ENCODE measurements around the gene NADSYN1. TPM values are rescaled to one million over a fixed set of nuclear protein-coding genes. Genes with fewer than 3 reads are reported as not detected.
"Not testable (repeated sequence)": the region's sequence is repeated elsewhere in the genome, so short reads cannot be mapped to it uniquely, and the experiment has no call there.

Gene NADSYN1
- total RNA-seq, 1 donor from 2014 or later, result 20.0 TPM

- no peak for DNase-seq (ENCODE audit: low spot score in 2 of 2)
Measured at GRCh38 chr11:71507102-71507501, 54.1 kb downstream of the NADSYN1 start.

GRCh38 chr11:71518506-71519471 is 65.8 kb downstream of the NADSYN1 start:
- no peak for FAIRE-seq

More at GRCh38 chr11:71507102-71507501, 54.1 kb downstream of the NADSYN1 start:
- FAIRE-seq, result no peak

GRCh38 chr11:71519546-71519945 is 66.5 kb downstream of the NADSYN1 start:
- FAIRE-seq (no peak), DNase-seq (ENCODE audit: low spot score in 2 of 2) (no peak)

More at GRCh38 chr11:71518506-71519471, 65.8 kb downstream of the NADSYN1 start:
- DNase-seq (ENCODE audit: low spot score in 2 of 2), result no peak

GRCh38 chr11:71525188-71525937 is 72.4 kb downstream of the NADSYN1 start:
- no peak for DNase-seq (ENCODE audit: low spot score in 2 of 2)
- FAIRE-seq, result no peak

GRCh38 chr11:71525938-71526495 is 73.0 kb downstream of the NADSYN1 start:
- FAIRE-seq (no peak), DNase-seq (ENCODE audit: low spot score in 2 of 2) (no peak)

- not testable (repeated sequence) for DNase-seq (ENCODE audit: low spot score in 2 of 2); FAIRE-seq
Measured at GRCh38 chr11:71526796-71527575, 74.0 kb downstream of the NADSYN1 start, which contains the start of gene KRTAP5-7. Gene KRTAP5-7 (plus strand): TSS chr11:71527267. CDS start chr11:71527301, 34 bp downstream.

- DNase-seq (ENCODE audit: low spot score in 2 of 2) (no peak), FAIRE-seq (no peak)
Measured at GRCh38 chr11:71527576-71528210, 74.7 kb downstream of the NADSYN1 start.

- FAIRE-seq (no peak), DNase-seq (ENCODE audit: low spot score in 2 of 2) (no peak)
Measured at GRCh38 chr11:71530602-71531001, 77.6 kb downstream of the NADSYN1 start.

- no peak for FAIRE-seq
- no peak for DNase-seq (ENCODE audit: low spot score in 2 of 2)
Measured at GRCh38 chr11:71532036-71532610, 79.1 kb downstream of the NADSYN1 start.

- not testable (repeated sequence) for DNase-seq (ENCODE audit: low spot score in 2 of 2); FAIRE-seq
Measured at GRCh38 chr11:71534711-71535608, 82.0 kb downstream of the NADSYN1 start.

- DNase-seq (ENCODE audit: low spot score in 2 of 2) (no peak), FAIRE-seq (no peak)
Measured at GRCh38 chr11:71535825-71536224, 82.8 kb downstream of the NADSYN1 start.

GRCh38 chr11:71537537-71537936 is 84.5 kb downstream of the NADSYN1 start:
- DNase-seq (ENCODE audit: low spot score in 2 of 2), result no peak
- no peak for FAIRE-seq

- not testable (repeated sequence) for FAIRE-seq; DNase-seq (ENCODE audit: low spot score in 2 of 2)
Measured at GRCh38 chr11:71537977-71538665, 85.1 kb downstream of the NADSYN1 start, which contains the start of gene KRTAP5-8. Gene KRTAP5-8 (plus strand): TSS chr11:71538025. CDS start chr11:71538056, 31 bp downstream.

GRCh38 chr11:71538666-71538990 is 85.6 kb downstream of the NADSYN1 start:
- FAIRE-seq (no peak), DNase-seq (ENCODE audit: low spot score in 2 of 2) (no peak)

GRCh38 chr11:71539017-71539416 is 86.0 kb downstream of the NADSYN1 start:
- no peak for FAIRE-seq
- no peak for DNase-seq (ENCODE audit: low spot score in 2 of 2)

GRCh38 chr11:71539971-71540370 is 87.0 kb downstream of the NADSYN1 start:
- not testable (repeated sequence) for FAIRE-seq; DNase-seq (ENCODE audit: low spot score in 2 of 2)

- not testable (repeated sequence) for FAIRE-seq; DNase-seq (ENCODE audit: low spot score in 2 of 2)
Measured at GRCh38 chr11:71540521-71541304, 87.7 kb downstream of the NADSYN1 start.

All from frontal cortex (tissue), 4 donors.